GM12878 (cell line): ENCODE measurements around the gene SLC25A33.

Experiments
- ASH2L ChIP-seq: fragments of 300-600, 200-600 bp; sonication (generic); IDR thresholded peaks from 2 replicates; pipeline ENCODE4 v1.6.1; 2017; ENCODE audit warnings: low read depth, mild to moderate bottlenecking, borderline replicate concordance
- BMI1 ChIP-seq: fragments of 450-650 bp; IDR thresholded peaks from 2 replicates; pipeline ENCODE4 v1.6.1; 2016; ENCODE audit warnings: mild to moderate bottlenecking, moderate library complexity, borderline replicate concordance
- HCFC1 ChIP-seq: fragments of 150-350 bp; IDR thresholded peaks from 2 replicates; pipeline ENCODE4 v1.6.1; 2014; ENCODE audit warnings: low read length
- MXI1 ChIP-seq: fragments of 150-350 bp; IDR thresholded peaks from 2 replicates; pipeline ENCODE4 v1.6.1; 2011; ENCODE audit warnings: low read depth, mild to moderate bottlenecking, inconsistent platforms, low read length, improper control_type of control experiment
- NFYB ChIP-seq: IDR thresholded peaks from 2 replicates; pipeline ENCODE4 v1.6.1; 2011; ENCODE audit warnings: low read depth, mild to moderate bottlenecking, low read length, improper control_type of control experiment, moderate library complexity; ENCODE audit not compliant: insufficient read depth
- POLR2A ChIP-seq: IDR thresholded peaks from 2 replicates; pipeline ENCODE4 v1.6.1; 2011; ENCODE audit warnings: low read depth, mild to moderate bottlenecking, low read length
- POLR2AphosphoS5 ChIP-seq: IDR thresholded peaks from 2 replicates; pipeline ENCODE4 v1.6.1; 2011; ENCODE audit warnings: mild to moderate bottlenecking, low read length, inconsistent platforms
- RAD21 ChIP-seq: IDR thresholded peaks from 2 replicates; pipeline ENCODE4 v1.6.1; 2011; ENCODE audit warnings: mild to moderate bottlenecking, low read depth, low read length, moderate library complexity; ENCODE audit not compliant: insufficient read depth
- SREBF2 ChIP-seq: IDR thresholded peaks from 2 replicates; pipeline ENCODE4 v1.6.1; 2012; ENCODE audit warnings: mild to moderate bottlenecking, low read length
- SRF ChIP-seq, 2 experiments: IDR thresholded peaks; 2 replicates each; pipeline ENCODE4 v1.6.1; 2011; ENCODE audit warnings: low read depth in 2 of 2, low read length in 2 of 2, mild to moderate bottlenecking in 1 of 2, moderate library complexity in 1 of 2
- TAF1 ChIP-seq: IDR thresholded peaks from 2 replicates; pipeline ENCODE4 v1.6.1; 2011; ENCODE audit warnings: mild to moderate bottlenecking, low read depth, low read length, borderline replicate concordance
- TCF7 ChIP-seq: IDR thresholded peaks from 2 replicates; pipeline ENCODE4 v1.6.1; 2014; ENCODE audit warnings: antibody characterized with exemption, borderline replicate concordance
- TF ChIP-seq, protein P1 (sequence below), 3 experiments: IDR thresholded peaks in 2 of 3; conservative IDR thresholded peaks in 1 of 3; 2 replicates each; pipeline ENCODE4 v1.5.1; 2011; ENCODE audit warnings: low read depth in 3 of 3, low read length in 3 of 3, mild to moderate bottlenecking in 3 of 3, control low read depth in 2 of 3, moderate library complexity in 2 of 3, inconsistent platforms in 1 of 3, mixed read lengths in 1 of 3; ENCODE audit not compliant: control insufficient read depth in 2 of 3, insufficient read depth in 1 of 3; ENCODE audit errors: extremely low read depth in 1 of 3
- TF ChIP-seq, protein P2 (sequence below): IDR thresholded peaks from 2 replicates; pipeline ENCODE4 v1.6.1; 2012; ENCODE audit warnings: low read depth, low read length, improper control_type of control experiment

DNA sequence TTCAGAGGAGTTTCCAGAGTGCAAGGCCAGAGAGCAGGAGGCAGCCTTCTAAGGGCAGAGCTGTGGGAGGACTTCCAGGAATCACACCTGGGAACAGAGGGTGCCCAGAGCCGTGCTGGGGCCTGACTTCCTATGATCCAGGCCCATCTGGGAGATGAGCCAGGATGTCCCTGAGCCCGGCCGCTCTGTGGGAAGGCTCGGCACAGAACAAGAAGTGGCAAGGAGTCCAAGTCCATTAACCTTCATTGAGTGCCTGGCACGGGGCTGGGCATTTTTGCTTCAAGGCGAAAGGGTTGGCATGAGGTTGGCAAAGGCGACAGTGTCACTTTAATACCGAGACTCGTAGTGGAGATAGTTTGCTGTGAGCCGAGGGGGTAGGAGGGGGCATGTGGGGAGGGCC is 67.7 kb downstream of the SLC25A33 start:
- TF ChIP-seq SRF (IDR thresholded peaks at IDR 0.05; ENCODE audit: low read depth in 2 of 2, low read length in 2 of 2), result no peak
- no peak for TF ChIP-seq POLR2A
- no peak for TF ChIP-seq TCF7
- TF ChIP-seq, protein P1, sequence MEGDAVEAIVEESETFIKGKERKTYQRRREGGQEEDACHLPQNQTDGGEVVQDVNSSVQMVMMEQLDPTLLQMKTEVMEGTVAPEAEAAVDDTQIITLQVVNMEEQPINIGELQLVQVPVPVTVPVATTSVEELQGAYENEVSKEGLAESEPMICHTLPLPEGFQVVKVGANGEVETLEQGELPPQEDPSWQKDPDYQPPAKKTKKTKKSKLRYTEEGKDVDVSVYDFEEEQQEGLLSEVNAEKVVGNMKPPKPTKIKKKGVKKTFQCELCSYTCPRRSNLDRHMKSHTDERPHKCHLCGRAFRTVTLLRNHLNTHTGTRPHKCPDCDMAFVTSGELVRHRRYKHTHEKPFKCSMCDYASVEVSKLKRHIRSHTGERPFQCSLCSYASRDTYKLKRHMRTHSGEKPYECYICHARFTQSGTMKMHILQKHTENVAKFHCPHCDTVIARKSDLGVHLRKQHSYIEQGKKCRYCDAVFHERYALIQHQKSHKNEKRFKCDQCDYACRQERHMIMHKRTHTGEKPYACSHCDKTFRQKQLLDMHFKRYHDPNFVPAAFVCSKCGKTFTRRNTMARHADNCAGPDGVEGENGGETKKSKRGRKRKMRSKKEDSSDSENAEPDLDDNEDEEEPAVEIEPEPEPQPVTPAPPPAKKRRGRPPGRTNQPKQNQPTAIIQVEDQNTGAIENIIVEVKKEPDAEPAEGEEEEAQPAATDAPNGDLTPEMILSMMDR (IDR thresholded peaks at IDR 0.05 in 2 of 3, conservative IDR thresholded peaks at IDR 0.05 in 1 of 3; ENCODE audit: control insufficient read depth in 2 of 3, extremely low read depth in 1 of 3, insufficient read depth in 1 of 3, low read depth in 3 of 3, low read length in 3 of 3), result no peak
- TF ChIP-seq TAF1, result no peak
- no peak for TF ChIP-seq BMI1
- TF ChIP-seq NFYB, result no peak
- no peak for TF ChIP-seq HCFC1
- no peak for TF ChIP-seq ASH2L
- TF ChIP-seq MXI1, result no peak
- TF ChIP-seq POLR2AphosphoS5, result no peak
- TF ChIP-seq RAD21, result no peak
- TF ChIP-seq, protein P2, sequence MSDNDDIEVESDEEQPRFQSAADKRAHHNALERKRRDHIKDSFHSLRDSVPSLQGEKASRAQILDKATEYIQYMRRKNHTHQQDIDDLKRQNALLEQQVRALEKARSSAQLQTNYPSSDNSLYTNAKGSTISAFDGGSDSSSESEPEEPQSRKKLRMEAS, result no peak
- TF ChIP-seq SREBF2, result no peak
